Peyer's patch (tissue), 4 donors: ENCODE results near the gene SHROOM1. TPM values are rescaled to one million over a fixed set of nuclear protein-coding genes. Genes with fewer than 3 reads are reported as not detected.
A peak's percentile ranks its signal among the peaks of the same experiment; 100 is the strongest.

Experiments used
- DNase-seq, 3 donors: peaks; one replicate each; pipeline ENCODE4 v3.0.0-alpha.2; 2017 to 2019
- H3K27ac ChIP-seq, 4 donors: fragments of 200-600 bp; sonication (generic); one replicate each; pipeline ENCODE4 v1.5.1; 2016 to 2019
- H3K27me3 ChIP-seq, 2 donors: fragments of 200-600 bp; sonication (generic); one replicate each; pipeline ENCODE4 v1.5.1; 2019
- H3K36me3 ChIP-seq, 3 donors: fragments of 200-600 bp; sonication (generic); one replicate each; pipeline ENCODE4 v1.5.1; 2016 to 2019
- H3K4me1 ChIP-seq, 4 donors: fragments of 200-600 bp; sonication (generic); one replicate each; pipeline ENCODE4 v1.5.1; 2016 to 2019
- H3K4me3 ChIP-seq, 4 donors: fragments of 200-600 bp; sonication (generic); 1 replicate in 3 of 4; 2 replicates in 1 of 4; pipeline ENCODE4 v1.5.1; 2016 to 2019; ENCODE audit warnings: mild to moderate bottlenecking in 1 of 4
- H3K9me3 ChIP-seq, 4 donors: fragments of 200-600 bp; sonication (generic); one replicate each; pipeline ENCODE4 v1.5.1; 2016 to 2019; ENCODE audit warnings: mild to moderate bottlenecking in 1 of 4
- POLR2A ChIP-seq, 2 donors: fragments of 450-650 bp; IDR thresholded peaks; one replicate each; pipeline ENCODE4 v1.5.1; 2017; ENCODE audit warnings: antibody characterized with exemption in 2 of 2, mild to moderate bottlenecking in 2 of 2, moderate library complexity in 2 of 2
- total RNA-seq, 4 donors: library from RNA; depleted of rRNA; stranded (reverse); fragments of >200 nt; gene quantifications; one replicate each; pipeline ENCODE4 v1.1.0, GENCODE V29; 2016
- TF ChIP-seq, protein P1 (sequence below), 6 experiments: fragments of 450-650 bp in 4 of 6; fragments of 200-600 bp in 2 of 6; sonication (generic) in 1 of 6; IDR thresholded peaks; one replicate each; pipeline ENCODE4 v1.5.1; 2017 to 2019; ENCODE audit warnings: antibody characterized with exemption in 6 of 6, mild to moderate bottlenecking in 3 of 6, moderate library complexity in 1 of 6

SHROOM1 gene
- total RNA-seq, 4 donors from 2014 or later = 14.9 to 200 (median 95.3) TPM

DNA sequence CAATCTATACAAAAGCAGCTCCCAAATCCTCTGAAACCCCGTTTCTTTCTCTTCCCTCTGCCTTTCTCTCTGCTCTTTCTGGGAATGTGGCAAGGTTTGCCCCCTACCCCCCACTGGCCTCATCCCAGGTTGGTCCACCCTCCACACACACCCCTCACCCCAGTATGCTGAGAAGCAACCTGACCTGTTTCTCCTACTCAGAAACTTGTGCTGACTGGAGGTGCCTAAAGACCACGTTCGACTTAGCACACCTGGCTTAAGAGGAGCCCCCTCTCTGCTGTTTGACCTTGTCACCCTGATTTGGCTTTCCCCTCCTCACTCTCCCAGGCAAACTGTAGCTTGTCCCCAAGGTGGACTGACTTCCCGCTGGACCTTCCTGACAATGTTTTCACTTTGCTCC is 52.3 kb downstream of the SHROOM1 start:
- H3K9me3 ChIP-seq = no peaks in the 10 kb centered on the region
- H3K36me3 ChIP-seq = no peaks in the 10 kb centered on the region
- H3K4me1 ChIP-seq = peaks cover 0 to 33% (median 7%) of the 10 kb centered on the region in 4 donors
- no peaks in the 10 kb centered on the region for H3K27me3 ChIP-seq
- peak overlapping the region in 1 of 4 donors; percentile 83 for H3K27ac ChIP-seq
- DNase-seq = peak in 1 of 3 donors; percentile 25
- peak overlapping the region in 3 of 4 donors; percentile 90 to 98 (median 91) for H3K4me3 ChIP-seq
- no peak for TF ChIP-seq POLR2A (IDR thresholded peaks at IDR 0.05)
- TF ChIP-seq, protein P1, sequence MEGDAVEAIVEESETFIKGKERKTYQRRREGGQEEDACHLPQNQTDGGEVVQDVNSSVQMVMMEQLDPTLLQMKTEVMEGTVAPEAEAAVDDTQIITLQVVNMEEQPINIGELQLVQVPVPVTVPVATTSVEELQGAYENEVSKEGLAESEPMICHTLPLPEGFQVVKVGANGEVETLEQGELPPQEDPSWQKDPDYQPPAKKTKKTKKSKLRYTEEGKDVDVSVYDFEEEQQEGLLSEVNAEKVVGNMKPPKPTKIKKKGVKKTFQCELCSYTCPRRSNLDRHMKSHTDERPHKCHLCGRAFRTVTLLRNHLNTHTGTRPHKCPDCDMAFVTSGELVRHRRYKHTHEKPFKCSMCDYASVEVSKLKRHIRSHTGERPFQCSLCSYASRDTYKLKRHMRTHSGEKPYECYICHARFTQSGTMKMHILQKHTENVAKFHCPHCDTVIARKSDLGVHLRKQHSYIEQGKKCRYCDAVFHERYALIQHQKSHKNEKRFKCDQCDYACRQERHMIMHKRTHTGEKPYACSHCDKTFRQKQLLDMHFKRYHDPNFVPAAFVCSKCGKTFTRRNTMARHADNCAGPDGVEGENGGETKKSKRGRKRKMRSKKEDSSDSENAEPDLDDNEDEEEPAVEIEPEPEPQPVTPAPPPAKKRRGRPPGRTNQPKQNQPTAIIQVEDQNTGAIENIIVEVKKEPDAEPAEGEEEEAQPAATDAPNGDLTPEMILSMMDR (IDR thresholded peaks at IDR 0.05) = no peak

GRCh38 chr5:132777209-132778069 is 53.0 kb downstream of the SHROOM1 start, which contains the start of gene SEPTIN8:
TSS of gene SEPTIN8 (minus strand) at chr5:132777239. CDS start at chr5:132777137, 102 bp downstream.
- H3K27ac ChIP-seq = peak within 1 kb of the TSS; percentile 63 to 83 (median 71)

GRCh38 chr5:132776938-132777208 is 53.6 kb downstream of the SHROOM1 start:
- Histone ChIP-seq H3K9me3 (no peaks in the 10 kb centered on the region), H3K4me1 (peaks cover 0 to 33% (median 7%) of the 10 kb centered on the region in 4 donors), H3K27ac (peak overlapping the region; percentile 63 to 83 (median 71)), H3K27me3 (no peaks in the 10 kb centered on the region), H3K4me3 (peak overlapping the region; percentile 81 to 98 (median 90)), H3K36me3 (no peaks in the 10 kb centered on the region)
- no peak for DNase-seq
- no peak for TF ChIP-seq POLR2A (IDR thresholded peaks at IDR 0.05)
- TF ChIP-seq, protein P1 (IDR thresholded peaks at IDR 0.05) = no peak

More at GRCh38 chr5:132777209-132778069, 53.0 kb downstream of the SHROOM1 start, which contains the start of gene SEPTIN8:
- TF ChIP-seq, protein P1 (IDR thresholded peaks at IDR 0.05) = peak in 2 of 6 experiments; percentile 3 to 19
- TF ChIP-seq POLR2A (IDR thresholded peaks at IDR 0.05) = peak in 1 of 2 donors; percentile 11
- H3K9me3 ChIP-seq = no peaks in the 10 kb centered on the region
- peak within 1 kb of the TSS; percentile 81 to 98 (median 90) for H3K4me3 ChIP-seq
- peak in 2 of 3 donors; percentile 67 to 78 for DNase-seq
- peaks cover 0 to 33% (median 7%) of the 10 kb centered on the region in 4 donors for H3K4me1 ChIP-seq
- no peaks in the 10 kb centered on the region for H3K36me3 ChIP-seq
- no peaks in the 10 kb centered on the region for H3K27me3 ChIP-seq

DNA sequence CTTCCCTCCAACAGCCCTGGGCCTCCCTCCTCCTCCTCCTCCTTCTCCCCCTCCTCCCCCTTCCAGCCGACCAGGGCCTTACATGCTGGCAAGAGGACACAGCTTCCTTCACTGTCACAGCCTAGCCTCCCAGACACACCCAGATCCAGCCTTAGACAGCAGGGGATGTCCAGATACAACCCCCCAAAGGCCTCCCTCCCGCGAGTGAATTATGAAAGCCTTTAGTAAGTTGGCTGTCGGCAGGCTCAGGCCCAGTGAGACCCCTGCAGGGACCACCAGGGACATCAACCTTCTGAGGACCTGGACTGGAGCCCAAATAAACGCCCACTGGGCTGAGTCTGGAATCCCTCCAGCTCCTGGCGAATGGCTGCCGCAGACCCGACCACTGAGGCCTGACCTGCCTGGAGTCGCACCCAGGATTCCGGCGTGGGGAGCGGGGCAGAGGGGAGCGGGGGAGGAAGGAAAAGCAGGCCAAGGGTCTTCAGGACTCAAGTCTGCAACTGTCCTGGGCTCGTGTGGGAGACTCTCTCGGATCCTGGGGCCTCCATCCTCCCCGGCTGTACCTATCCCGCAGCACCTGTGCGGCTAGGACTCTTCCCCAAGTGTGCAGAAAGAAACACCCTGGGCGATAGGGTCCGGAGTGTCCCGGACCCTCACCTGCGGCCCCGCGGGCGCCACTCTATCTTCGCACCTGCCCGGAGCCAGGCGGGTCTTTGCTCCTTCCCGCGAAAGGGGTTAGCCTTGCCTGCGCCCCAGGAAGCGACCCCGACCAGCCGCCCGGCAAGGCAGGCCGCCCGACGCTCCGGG is 54.1 kb downstream of the SHROOM1 start:
- DNase-seq = peak in 2 of 3 donors; percentile 51 to 57
- H3K9me3 ChIP-seq = no peaks in the 10 kb centered on the region
- TF ChIP-seq POLR2A (IDR thresholded peaks at IDR 0.05) = peak in 1 of 2 donors; percentile 20
- TF ChIP-seq, protein P1 (IDR thresholded peaks at IDR 0.05) = no peak
- peaks cover 0 to 36% (median 7%) of the 10 kb centered on the region in 4 donors for H3K4me1 ChIP-seq
- no peaks in the 10 kb centered on the region for H3K27me3 ChIP-seq
- H3K36me3 ChIP-seq = no peaks in the 10 kb centered on the region
- H3K4me3 ChIP-seq = peak overlapping the region; percentile 81 to 98 (median 90)
- peak overlapping the region; percentile 63 to 83 (median 71) for H3K27ac ChIP-seq

DNA sequence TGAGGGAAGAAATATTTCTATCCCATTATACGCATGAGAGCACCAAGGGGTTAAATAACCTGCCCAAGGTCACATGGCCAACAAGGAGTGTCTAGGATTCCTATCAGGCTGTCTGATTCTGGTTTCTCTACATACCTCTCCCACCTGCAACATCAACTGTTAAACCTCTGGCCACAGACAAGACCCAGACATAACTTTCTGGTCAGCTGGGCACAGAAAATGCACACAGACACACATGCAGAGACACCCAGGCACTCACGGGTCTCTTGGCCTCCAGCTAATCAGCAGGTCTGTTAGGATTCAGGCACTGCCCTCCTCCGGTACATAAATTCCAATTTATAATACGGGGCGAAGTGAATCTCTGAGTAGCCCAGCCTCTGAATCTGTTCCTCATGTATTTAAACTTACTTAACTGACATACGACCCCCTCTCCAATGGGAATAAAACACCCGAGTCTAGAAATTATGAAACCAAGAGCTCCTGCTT is 54.9 kb downstream of the SHROOM1 start:
- no peaks in the 10 kb centered on the region for H3K36me3 ChIP-seq
- no peak for TF ChIP-seq POLR2A (IDR thresholded peaks at IDR 0.05)
- TF ChIP-seq, protein P1 (IDR thresholded peaks at IDR 0.05) = no peak
- peak overlapping the region in 2 of 4 donors; percentile 3 to 63 for H3K27ac ChIP-seq
- peaks cover 0 to 39% (median 7%) of the 10 kb centered on the region in 4 donors for H3K4me1 ChIP-seq
- no peaks in the 10 kb centered on the region for H3K9me3 ChIP-seq
- peak in 1 of 3 donors; percentile 41 for DNase-seq
- H3K27me3 ChIP-seq = no peaks in the 10 kb centered on the region
- H3K4me3 ChIP-seq = peak overlapping the region in 2 of 4 donors; percentile 91 to 98
